DND-41 (cell line): Measurements from ENCODE around the gene TMCO4.

ENCODE experiments used
- ATAC-seq: fragments of 200-7000 bp; cut with Tn5 transposase; 3 replicates; pipeline ENCODE4 v1.9.1; 2021; ENCODE audit warnings: low read depth; ENCODE audit not compliant: insufficient read depth
- DNase-seq: peaks from one replicate; pipeline ENCODE4 v3.0.0-alpha.2; 2020
- H2AFZ ChIP-seq: 2 replicates; pipeline ENCODE4 v1.6.0; 2012; ENCODE audit warnings: low read depth, low read length
- H3K27ac ChIP-seq: 2 replicates; pipeline ENCODE4 v1.5.1; 2012; ENCODE audit warnings: low read length, inconsistent platforms
- H3K27me3 ChIP-seq: fragments of 200-600 bp; sonication (generic); 2 replicates; pipeline ENCODE4 v1.6.0; 2012; ENCODE audit warnings: low read length, mild to moderate bottlenecking, inconsistent platforms; ENCODE audit not compliant: insufficient read depth, poor library complexity
- H3K36me3 ChIP-seq: 2 replicates; pipeline ENCODE4 v1.5.1; 2012; ENCODE audit warnings: low read length, inconsistent platforms; ENCODE audit not compliant: insufficient read depth
- H3K4me1 ChIP-seq: 2 replicates; pipeline ENCODE4 v1.5.1; 2012; ENCODE audit warnings: mild to moderate bottlenecking, low read length; ENCODE audit not compliant: insufficient read depth
- H3K4me2 ChIP-seq: 2 replicates; pipeline ENCODE4 v1.6.0; 2012; ENCODE audit warnings: mild to moderate bottlenecking, moderate library complexity, low read length, inconsistent platforms; ENCODE audit not compliant: insufficient read depth
- H3K4me3 ChIP-seq, 2 experiments: fragments of 200-600 bp in 1 of 2; shearing (Covaris generic) in 1 of 2; 2 replicates each; pipeline ENCODE4 v1.5.1; 2012 to 2016; ENCODE audit warnings: inconsistent platforms in 2 of 2, low read length in 2 of 2, mild to moderate bottlenecking in 2 of 2, low read depth in 1 of 2, moderate library complexity in 1 of 2
- H3K79me2 ChIP-seq: 2 replicates; pipeline ENCODE4 v1.6.0; 2012; ENCODE audit warnings: low read length, inconsistent platforms; ENCODE audit not compliant: insufficient read depth
- H3K9ac ChIP-seq: 2 replicates; pipeline ENCODE4 v1.6.0; 2012; ENCODE audit warnings: low read depth, mild to moderate bottlenecking, inconsistent platforms, low read length, moderate library complexity
- H3K9me3 ChIP-seq: 2 replicates; pipeline ENCODE4 v1.5.1; 2012; ENCODE audit warnings: low read length, moderate library complexity, mild to moderate bottlenecking, inconsistent platforms; ENCODE audit not compliant: insufficient read depth, severe bottlenecking
- H4K20me1 ChIP-seq: 2 replicates; pipeline ENCODE4 v1.6.0; 2012; ENCODE audit warnings: low read length; ENCODE audit not compliant: insufficient read depth
- EZH2 ChIP-seq: IDR thresholded peaks from 3 replicates; pipeline ENCODE4 v1.6.1; 2012; ENCODE audit warnings: borderline replicate concordance, low read depth, mild to moderate bottlenecking, moderate library complexity, low read length, inconsistent platforms; ENCODE audit not compliant: severe bottlenecking
- TF ChIP-seq, protein P1 (sequence below): IDR thresholded peaks from 2 replicates; pipeline ENCODE4 v1.5.1; 2012; ENCODE audit warnings: borderline replicate concordance, low read length, moderate library complexity, mild to moderate bottlenecking; ENCODE audit not compliant: poor library complexity, severe bottlenecking; ENCODE audit errors: extremely low read depth

TMCO4 gene

DNA sequence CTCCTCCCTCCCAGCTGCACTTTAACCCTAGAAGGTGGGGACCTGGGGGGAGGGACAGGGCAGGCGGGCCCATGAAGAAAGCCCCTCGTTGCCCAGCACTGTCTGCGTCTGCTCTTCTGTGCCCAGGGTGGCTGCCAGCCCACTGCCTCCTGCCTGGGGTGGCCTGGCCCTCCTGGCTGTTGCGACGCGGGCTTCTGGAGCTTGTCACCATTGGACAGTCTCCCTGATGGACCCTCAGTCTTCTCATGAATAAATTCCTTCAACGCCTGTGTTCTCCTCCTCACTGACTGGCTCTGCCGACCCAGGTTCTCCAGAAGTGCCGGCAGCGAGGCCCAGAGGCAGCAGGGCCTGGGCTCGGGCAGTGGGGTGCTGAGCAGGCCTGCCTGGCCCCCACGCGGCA, 141.5 kb downstream of the TMCO4 start:
- ATAC-seq (no peak), DNase-seq (no peak)
- Histone ChIP-seq H3K4me2 (no peak overlapping the region), H4K20me1 (peaks cover 7% of the 10 kb centered on the region; the same call in 1 of the 2 replicates), H3K36me3 (no peaks in the 10 kb centered on the region), H3K4me1 (peaks cover 7% of the 10 kb centered on the region), H3K79me2 (no peaks in the 10 kb centered on the region), H2AFZ (no peak overlapping the region), H3K27me3 (no peaks in the 10 kb centered on the region), H3K9ac (no peak overlapping the region), H3K4me3 (no peak overlapping the region), H3K9me3 (no peaks in the 10 kb centered on the region), H3K27ac (no peak overlapping the region)
- TF ChIP-seq EZH2: no peak
- TF ChIP-seq, protein P1, sequence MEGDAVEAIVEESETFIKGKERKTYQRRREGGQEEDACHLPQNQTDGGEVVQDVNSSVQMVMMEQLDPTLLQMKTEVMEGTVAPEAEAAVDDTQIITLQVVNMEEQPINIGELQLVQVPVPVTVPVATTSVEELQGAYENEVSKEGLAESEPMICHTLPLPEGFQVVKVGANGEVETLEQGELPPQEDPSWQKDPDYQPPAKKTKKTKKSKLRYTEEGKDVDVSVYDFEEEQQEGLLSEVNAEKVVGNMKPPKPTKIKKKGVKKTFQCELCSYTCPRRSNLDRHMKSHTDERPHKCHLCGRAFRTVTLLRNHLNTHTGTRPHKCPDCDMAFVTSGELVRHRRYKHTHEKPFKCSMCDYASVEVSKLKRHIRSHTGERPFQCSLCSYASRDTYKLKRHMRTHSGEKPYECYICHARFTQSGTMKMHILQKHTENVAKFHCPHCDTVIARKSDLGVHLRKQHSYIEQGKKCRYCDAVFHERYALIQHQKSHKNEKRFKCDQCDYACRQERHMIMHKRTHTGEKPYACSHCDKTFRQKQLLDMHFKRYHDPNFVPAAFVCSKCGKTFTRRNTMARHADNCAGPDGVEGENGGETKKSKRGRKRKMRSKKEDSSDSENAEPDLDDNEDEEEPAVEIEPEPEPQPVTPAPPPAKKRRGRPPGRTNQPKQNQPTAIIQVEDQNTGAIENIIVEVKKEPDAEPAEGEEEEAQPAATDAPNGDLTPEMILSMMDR: no peak

DNA sequence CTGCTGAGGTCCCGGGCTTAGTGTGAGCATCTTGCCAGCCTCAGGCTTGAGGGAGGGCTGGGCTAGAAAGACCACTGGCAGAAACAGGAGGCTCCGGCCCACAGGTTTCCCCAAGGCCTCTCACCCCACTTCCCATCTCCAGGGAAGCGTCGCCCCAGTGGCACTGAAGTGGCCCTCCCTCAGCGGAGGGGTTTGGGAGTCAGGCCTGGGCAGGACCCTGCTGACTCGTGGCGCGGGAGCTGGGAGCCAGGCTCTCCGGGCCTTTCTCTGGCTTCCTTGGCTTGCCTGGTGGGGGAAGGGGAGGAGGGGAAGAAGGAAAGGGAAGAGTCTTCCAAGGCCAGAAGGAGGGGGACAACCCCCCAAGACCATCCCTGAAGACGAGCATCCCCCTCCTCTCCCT, 142.2 kb downstream of the TMCO4 start:
- no peak overlapping the region for H3K4me3 ChIP-seq
- ATAC-seq (no peak), DNase-seq (no peak)
- no peaks in the 10 kb centered on the region for H3K9me3 ChIP-seq
- H3K79me2 ChIP-seq: no peaks in the 10 kb centered on the region
- peaks cover 7% of the 10 kb centered on the region; the same call in 1 of the 2 replicates for H4K20me1 ChIP-seq
- peaks cover 7% of the 10 kb centered on the region for H3K4me1 ChIP-seq
- no peak overlapping the region for H3K4me2 ChIP-seq
- H3K27me3 ChIP-seq: no peaks in the 10 kb centered on the region
- TF ChIP-seq EZH2: no peak
- TF ChIP-seq, protein P1: no peak
- no peak overlapping the region for H3K27ac ChIP-seq
- H3K36me3 ChIP-seq: no peaks in the 10 kb centered on the region
- no peak overlapping the region for H2AFZ ChIP-seq
- H3K9ac ChIP-seq: no peak overlapping the region

DNA sequence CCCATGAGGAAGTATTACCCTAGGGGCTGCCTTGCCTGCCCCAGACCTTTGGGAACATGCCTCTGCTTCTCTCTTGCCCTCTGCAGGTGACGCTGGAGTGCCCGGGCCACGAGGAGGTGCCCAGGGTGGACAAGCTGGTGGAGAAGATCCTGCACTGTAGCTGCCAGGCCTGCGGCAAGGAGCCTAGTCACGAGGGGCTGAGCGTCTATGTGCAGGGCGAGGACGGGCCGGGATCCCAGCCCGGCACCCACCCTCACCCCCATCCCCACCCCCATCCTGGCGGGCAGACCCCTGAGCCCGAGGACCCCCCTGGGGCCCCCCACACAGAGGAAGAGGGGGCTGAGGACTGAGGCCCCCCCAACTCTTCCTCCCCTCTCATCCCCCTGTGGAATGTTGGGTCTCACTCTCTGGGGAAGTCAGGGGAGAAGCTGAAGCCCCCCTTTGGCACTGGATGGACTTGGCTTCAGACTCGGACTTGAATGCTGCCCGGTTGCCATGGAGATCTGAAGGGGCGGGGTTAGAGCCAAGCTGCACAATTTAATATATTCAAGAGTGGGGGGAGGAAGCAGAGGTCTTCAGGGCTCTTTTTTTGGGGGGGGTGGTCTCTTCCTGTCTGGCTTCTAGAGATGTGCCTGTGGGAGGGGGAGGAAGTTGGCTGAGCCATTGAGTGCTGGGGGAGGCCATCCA, 142.8 kb downstream of the TMCO4 start:
- no peaks in the 10 kb centered on the region for H3K36me3 ChIP-seq

DNA sequence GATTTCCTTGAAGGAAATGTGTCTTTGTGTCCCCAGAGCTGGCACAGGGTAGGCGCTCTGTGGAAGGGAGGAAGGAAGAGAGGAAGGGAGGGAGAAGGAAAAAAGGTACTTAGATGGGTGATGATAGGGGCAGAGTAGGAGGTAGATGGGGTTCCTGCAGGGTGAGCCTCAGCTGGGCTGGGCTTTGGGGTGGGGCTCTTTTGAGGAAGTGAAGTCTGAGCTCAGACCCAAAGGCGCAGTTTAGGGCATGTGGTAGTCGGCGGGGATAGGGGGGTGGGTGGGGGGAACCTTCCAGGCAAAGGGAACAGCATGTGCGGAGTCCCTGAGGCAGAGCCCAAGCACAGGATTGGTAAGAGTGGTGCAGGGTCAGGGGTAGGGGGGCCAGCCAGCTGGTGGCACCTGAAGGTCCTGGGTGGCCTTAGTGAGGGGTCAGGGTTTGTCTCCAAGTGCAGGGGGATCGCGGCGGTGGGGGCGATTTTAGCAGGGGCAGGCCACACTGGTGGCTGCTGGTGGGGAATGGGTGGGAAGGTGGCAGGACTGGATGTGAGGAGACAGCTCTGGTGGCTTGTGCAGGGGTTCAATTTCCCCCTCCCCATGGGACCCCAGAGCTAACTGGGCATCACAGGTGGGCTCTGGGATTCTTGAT, 143.5 kb downstream of the TMCO4 start:
- Histone ChIP-seq H3K36me3 (no peaks in the 10 kb centered on the region), H3K79me2 (no peaks in the 10 kb centered on the region), H3K4me2 (no peak overlapping the region), H3K4me1 (peaks cover 7% of the 10 kb centered on the region), H3K9ac (no peak overlapping the region), H3K9me3 (no peaks in the 10 kb centered on the region), H3K4me3 (no peak overlapping the region), H3K27me3 (no peaks in the 10 kb centered on the region), H4K20me1 (peaks cover 7% of the 10 kb centered on the region; the same call in 1 of the 2 replicates), H3K27ac (no peak overlapping the region), H2AFZ (no peak overlapping the region)
- DNase-seq (no peak), ATAC-seq (no peak)
- TF ChIP-seq, protein P1: no peak
- TF ChIP-seq EZH2: no peak

More for the DNA sequence above, 142.8 kb downstream of the TMCO4 start:
- no peak overlapping the region for H3K9ac ChIP-seq
- H3K9me3 ChIP-seq: no peaks in the 10 kb centered on the region
- no peak overlapping the region for H3K4me2 ChIP-seq
- H2AFZ ChIP-seq: no peak overlapping the region
- DNase-seq: no peak
- no peak for ATAC-seq
- H3K4me3 ChIP-seq: no peak overlapping the region
- H3K27ac ChIP-seq: no peak overlapping the region
- H3K27me3 ChIP-seq: no peaks in the 10 kb centered on the region
- H3K79me2 ChIP-seq: no peaks in the 10 kb centered on the region
- peaks cover 7% of the 10 kb centered on the region; the same call in 1 of the 2 replicates for H4K20me1 ChIP-seq
- H3K4me1 ChIP-seq: peaks cover 7% of the 10 kb centered on the region
- TF ChIP-seq EZH2: no peak
